VCaP (cell line): ENCODE measurements around the gene C20orf144.
A peak's percentile ranks its signal among the peaks of the same experiment; 100 is the strongest.

Experiments
- H3K27ac ChIP-seq: fragments of 450-650 bp; 2 replicates; pipeline ENCODE4 v1.5.1; 2017
- CTCF ChIP-seq: fragments of 450-650 bp; conservative IDR thresholded peaks from 2 replicates; pipeline ENCODE4 v1.5.1; 2017; ENCODE audit warnings: mild to moderate bottlenecking, moderate library complexity

Gene C20orf144

DNA sequence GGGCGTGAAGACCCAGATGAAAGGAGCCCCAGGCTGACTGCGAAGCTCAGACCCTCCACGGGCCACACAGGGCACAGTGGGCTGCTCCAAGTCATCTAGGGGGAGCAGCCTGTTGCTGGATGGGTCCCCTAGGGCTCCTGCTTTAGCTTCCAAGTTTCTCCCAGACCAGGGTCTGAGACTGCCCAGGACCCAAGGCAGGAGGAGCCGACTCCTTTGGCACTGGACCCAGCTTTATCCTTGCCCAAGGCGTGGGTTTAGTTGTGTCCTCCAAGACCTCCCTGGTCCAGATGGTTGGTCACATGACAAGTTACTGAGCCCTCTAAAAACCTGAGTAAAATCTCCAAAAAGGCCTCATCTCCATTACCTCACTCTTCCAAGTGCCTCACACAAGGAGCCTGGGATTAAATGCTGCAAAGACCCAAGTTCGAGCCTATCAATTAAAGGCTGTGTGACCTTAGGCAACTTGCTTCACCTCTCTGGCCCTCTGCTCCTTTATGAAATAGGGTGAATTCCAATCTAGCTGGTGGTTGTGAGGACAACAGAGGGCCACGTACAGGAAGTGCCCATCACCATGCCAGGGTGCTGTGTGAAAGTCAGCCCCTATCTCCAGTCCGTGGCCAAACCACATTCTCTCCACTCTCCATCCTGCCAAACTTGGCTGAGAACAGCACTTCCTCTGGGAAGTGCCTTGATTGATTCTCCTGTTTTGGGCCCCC lies 9.6 kb downstream of the C20orf144 start:
- peak overlapping the region; percentile 98 for H3K27ac ChIP-seq
- no peak for TF ChIP-seq CTCF

DNA sequence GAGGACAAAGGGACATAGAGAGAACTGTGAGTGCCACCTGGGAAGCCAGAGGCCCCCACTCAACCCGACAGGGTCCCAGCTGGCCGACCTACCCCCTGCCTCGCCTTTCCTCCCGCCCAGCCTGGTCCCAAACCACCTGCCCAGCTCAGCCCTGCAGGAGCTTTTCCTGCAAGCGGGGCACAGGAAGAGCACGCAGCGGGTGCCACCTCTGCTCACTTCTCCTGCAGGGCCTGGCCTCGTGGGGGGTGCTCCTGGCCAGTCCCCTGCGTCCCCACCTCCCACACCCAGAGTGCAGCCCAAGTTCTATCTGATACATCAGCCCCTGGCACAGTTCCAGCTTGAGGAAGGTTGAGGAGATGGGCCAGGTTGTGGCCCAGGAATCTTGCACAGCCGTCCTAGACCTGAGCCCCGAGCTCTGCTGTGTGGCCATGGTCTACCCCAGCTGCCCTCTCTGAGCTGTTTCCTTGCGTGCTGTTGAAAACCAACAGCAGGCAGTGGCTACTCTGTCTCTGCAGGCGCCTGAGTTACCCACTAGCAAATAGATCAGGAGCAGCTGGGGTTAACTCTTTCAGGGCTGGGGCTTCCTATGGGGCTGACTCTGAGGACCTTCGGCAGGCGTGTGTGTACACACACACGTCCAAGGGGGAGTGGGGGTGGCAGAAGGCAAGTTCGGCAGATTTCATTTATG lies 10.4 kb downstream of the C20orf144 start:
- peak overlapping the region; percentile 98 for H3K27ac ChIP-seq

GRCh38 chr20:33673114-33673409 lies 10.9 kb downstream of the C20orf144 start:
- peak overlapping the region; percentile 98 for H3K27ac ChIP-seq
- no peak for TF ChIP-seq CTCF

More for the DNA sequence above, 10.4 kb downstream of the C20orf144 start:
- no peak for TF ChIP-seq CTCF

- TF ChIP-seq CTCF = no peak
- peak overlapping the region; percentile 98 for H3K27ac ChIP-seq
These were observed 11.5 kb downstream of the C20orf144 start for GRCh38 chr20:33673410-33674293.

DNA sequence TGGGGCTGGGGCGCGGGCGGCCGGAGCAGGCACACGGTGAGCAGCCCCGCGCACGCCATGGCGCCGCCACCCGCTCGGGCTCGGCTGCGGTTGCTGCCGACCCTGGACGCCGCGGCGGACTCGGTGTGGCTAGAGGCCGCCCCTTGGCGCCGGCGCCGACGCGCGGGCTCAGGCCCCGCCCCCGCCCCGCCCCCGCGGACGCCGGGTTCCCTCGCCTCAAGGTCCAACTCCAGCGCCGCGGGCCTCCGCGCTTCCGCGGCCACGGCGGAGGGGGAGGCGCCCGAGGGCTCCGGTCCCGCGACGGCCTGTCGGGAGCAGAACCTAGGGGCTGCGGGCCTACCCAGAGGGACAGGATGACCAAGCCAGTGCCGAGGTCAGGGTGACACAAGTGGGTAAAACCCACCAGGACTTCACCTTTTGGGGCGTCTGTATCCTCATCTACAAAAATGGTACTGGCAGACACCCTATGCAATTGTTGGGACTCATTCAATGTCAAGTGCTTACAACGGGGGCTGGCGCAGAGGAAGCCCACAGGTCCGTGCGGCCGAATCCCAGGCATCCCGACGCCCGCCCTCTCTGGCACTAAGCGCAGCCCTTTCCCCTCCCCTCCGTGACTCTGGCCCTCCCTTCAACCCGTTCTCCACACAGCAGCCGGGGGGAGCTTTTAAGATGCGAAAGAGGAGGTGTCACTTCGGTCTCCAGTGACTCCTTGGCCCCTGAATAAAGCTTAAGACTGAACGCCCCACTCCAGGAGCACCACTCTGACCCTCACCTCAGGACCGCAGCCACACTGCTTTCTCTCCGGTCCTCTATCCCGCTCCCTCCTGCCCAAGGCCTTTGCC lies 12.4 kb downstream of the C20orf144 start, which contains the start of gene NECAB3:
TSS of gene NECAB3 (minus strand) at position 135 of the 842 bp plus-strand sequence. CDS start at position 59, 76 bp downstream.
- TF ChIP-seq CTCF = peak; percentile 17; the same call in 1 of the 2 replicates
- peak within 1 kb of the TSS; percentile 98 for H3K27ac ChIP-seq

- H3K27ac ChIP-seq = peak overlapping the region; percentile 98
- no peak for TF ChIP-seq CTCF
These were observed 13.2 kb downstream of the C20orf144 start for GRCh38 chr20:33675136-33675959.
